GM15510 (cell line): ENCODE measurements around the gene NEAT1.

ENCODE experiments used
- POLR2A ChIP-seq: IDR thresholded peaks from 3 replicates; pipeline ENCODE4 v1.6.1; 2011; ENCODE audit warnings: borderline replicate concordance; ENCODE audit not compliant: insufficient read length; ENCODE audit errors: extremely low read depth

Gene NEAT1

DNA sequence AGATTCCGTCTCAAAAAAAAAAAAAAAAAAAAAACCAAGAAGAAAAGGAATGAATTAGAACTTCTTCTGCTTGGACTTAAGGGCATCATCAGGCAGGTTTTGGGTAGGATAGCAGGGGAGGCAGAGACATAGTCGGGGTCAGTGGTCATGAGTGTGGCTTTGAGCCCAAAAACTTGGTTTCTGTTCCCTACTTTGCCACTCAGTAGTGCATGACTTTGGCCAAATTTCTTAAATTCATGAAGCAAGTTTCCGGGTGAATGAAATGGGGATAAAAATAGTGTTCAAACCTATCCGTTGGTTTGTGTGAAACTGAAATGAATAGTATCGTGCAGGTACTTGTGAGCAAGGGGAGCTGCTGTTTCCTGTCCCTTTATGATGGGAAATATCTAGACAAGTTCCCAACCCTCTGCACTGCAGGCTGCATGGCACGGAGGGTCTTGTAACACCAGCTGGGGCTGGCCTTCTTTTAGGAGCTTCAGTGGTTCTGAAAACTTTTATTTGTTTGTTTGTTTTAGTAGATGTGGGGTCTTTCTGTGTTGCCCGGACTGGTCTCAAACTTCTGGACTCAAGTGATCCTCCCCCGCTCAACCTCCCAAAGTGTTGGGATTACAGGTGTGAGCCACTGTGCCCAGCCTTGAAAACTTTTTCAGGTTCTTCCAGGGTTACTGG lies 18.4 kb downstream of the NEAT1 start:
- peak; percentile 30 for TF ChIP-seq POLR2A

DNA sequence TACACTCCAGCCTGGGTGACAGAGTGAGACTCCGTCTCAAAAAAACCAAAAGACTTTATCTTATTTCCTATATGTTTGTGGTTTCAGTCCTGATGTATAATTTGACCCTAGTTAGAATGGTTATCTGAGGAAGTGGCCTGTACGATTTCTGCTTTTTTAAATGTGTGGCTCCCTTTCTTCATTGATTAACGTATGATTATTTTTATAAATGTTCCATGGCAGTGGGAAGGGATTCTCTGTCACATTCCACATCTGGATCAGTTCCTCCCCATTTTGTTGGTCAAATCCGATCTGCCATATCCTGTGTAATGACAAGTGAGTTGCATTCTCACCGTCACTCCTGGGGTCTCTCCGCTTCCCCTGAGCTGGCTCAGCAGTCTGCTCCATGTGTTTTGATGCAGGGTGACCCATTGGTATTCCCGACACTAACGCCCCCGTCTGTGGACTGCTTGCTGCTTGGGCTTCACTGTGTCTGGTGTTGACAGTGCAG lies 20.3 kb downstream of the NEAT1 start:
- peak; percentile 7 for TF ChIP-seq POLR2A

DNA sequence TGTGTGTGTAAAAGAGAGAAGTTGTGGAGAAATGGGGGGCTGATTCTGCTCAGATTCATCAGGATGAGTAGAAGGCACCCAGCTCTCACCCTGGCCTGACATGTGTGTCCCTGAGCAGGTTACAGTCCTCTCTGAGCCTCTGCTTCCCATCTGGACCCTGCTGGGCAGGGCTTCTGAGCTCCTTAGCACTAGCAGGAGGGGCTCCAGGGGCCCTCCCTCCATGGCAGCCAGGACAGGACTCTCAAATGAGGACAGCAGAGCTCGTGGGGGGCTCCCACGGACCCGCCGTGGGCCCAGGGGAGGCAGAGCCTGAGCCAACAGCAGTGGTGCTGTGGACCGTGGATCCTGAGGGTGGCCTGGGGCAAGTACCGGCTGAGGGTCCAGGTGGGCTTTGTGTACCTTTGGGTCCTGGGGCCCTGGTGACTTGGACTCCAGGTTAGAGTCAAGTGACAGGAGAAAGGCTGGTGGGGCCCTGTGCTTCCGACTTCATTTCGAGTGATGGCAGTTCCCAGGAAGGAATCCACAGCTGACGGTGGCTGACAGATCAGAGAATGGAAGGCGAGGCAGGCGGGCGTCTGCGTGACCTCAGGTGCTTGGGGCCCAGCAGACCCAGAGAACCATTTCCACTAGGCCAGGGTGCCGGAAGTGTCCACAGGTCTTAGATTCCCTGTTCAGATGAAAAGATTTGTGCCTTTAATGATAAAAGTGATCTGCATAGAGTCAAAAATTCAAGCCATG lies 21.9 kb downstream of the NEAT1 start:
- TF ChIP-seq POLR2A, result no peak

DNA sequence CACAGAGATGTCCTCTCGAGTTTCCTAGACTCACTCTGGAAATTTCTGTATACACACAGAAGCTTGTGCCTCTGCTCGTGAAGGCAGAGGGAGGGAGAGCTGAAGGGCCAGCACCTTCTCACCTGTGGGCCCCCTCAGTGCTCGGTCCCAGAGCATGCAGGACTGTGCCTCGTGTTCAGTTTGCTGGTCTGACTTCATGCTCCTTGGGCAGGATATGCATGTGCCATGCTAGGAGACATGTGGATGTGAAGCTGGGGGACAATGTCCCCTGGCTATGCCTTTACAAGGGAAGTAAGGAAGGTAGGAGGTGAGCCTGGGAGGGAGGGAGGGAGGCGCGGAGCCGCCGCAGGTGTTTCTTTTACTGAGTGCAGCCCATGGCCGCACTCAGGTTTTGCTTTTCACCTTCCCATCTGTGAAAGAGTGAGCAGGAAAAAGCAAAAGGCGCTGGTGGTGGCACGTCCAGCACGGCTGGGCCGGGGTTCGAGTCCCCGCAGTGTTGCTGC lies 22.6 kb downstream of the NEAT1 start:
- peak; percentile 5 for TF ChIP-seq POLR2A

DNA sequence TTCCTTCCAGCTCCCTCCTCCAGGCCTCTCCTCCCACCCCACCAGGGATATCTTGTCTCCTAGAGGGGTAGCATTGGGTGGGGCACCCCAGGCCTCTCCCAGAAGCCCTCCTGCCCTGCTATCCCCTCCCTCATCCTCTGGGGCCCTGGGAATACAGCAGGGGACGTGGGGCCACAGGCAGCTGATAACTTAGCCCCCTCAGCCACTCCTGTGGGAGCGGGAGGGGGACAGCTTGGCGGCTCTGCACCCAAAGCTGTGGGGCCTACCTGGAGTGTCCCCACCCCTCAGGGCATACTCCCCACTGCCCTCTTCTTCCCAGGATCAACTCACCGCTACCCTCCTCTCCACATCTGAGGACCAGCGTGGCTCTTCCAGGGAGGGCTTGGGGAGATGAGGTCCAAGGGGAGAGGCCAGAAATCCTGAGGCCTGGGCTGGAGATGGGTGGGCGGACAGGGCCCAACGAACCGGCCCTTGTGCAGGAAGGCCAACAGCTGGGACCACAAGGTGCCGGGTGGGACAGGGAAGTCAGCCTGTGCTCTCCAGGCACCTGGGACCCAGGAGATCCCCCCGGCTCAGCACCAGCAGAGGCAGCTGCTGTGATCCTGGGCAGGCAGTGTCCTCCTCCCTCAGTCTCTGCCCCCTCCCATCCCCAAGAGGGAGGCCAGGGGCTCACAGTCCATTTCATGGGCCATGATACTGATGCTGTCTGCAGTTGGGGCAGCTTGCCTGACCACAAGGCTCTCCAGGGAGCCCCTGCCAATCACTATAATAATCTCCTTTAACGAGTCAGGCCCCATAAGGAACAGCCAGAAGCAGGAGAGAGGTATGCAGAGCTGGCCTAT lies 23.2 kb downstream of the NEAT1 start:
- TF ChIP-seq POLR2A, result no peak

DNA sequence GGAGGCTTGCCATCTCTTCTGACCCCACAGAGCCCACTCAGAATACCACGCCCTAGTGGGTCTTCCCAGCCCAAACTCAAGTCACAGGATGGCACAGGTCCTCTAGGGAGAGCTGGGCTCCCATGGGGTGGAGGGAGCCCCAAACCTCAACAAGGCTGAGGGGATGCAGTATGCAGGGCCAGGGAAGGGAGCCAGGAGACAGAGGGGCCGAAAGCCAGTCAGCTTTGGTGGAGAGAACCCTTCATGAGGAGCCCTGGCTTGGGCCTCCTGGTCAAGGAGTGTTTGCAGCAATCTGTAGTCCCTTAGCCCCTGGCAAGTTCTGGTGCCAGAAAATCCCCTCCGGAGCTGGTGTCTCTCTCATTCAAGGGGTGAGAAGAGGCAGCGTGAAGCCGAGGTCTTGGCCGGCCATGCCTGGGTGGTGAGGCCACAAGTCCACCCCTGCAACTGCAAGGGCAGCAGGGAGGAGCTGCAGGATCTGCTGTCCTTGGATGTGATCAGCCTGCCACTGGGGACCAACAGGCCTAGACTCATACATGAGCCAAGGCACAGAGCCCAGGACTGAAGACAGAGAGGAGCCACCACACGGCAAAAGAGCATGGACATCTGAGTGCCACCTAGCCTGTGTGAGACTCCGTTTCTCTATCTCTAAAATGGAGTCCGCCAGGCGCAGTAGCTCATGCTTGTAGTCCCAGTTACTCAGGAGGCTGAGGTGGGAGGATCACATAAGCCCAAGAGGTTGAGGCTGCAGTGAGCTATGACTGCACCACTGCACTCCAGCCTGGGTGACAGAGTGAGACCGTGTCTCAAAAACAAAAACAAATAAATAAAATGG lies 24.1 kb downstream of the NEAT1 start:
- no peak for TF ChIP-seq POLR2A

DNA sequence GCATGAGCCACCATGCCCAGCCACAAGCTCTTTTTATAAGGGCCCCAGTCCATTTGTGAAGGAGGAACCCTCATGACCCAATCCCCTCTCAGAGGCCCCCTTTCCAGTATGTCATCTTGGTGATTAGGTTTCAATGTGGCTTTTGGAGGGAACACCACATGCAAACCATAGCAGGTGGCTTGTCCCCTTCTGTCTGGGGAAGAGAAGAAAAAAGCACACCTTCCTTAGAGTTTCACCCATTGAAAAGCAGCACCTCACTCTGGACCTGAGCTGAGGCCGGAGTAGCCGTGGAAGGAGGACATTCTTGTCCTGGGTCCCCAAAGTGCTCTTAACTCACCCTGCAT lies 25.4 kb downstream of the NEAT1 start:
- no peak for TF ChIP-seq POLR2A

DNA sequence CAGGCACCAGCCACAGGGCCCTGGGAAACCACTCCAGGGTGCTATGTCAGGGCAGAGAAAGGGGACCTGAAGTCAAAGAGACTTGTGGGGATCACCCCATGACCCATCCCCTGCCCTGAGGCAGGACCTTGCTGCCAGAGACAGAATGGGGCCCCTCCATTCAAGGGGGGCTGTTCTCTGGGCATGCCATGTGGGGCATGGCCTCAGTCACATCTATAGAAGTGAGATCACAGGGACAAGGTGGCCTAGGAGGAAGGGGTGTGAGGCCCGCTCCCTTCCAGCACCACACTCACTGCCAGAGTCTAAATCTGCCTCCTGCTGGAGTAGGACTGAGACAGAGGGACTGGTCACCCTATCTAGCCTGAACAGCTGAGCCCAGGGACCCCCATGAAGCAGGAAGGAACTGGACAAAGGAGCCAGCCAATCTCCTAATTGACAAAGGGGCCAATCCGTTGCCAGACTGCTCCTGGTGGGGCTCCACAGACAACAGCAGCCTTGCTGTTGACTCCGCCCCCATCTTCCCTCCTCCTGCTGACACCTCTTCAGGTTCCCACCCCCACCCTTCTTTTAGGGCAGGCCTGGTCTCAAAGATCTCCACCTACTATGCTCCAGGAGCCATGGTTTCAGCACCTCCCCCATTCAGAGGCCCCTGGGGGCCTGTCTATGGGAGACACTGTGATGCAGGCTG lies 26.0 kb downstream of the NEAT1 start:
- TF ChIP-seq POLR2A, result no peak

DNA sequence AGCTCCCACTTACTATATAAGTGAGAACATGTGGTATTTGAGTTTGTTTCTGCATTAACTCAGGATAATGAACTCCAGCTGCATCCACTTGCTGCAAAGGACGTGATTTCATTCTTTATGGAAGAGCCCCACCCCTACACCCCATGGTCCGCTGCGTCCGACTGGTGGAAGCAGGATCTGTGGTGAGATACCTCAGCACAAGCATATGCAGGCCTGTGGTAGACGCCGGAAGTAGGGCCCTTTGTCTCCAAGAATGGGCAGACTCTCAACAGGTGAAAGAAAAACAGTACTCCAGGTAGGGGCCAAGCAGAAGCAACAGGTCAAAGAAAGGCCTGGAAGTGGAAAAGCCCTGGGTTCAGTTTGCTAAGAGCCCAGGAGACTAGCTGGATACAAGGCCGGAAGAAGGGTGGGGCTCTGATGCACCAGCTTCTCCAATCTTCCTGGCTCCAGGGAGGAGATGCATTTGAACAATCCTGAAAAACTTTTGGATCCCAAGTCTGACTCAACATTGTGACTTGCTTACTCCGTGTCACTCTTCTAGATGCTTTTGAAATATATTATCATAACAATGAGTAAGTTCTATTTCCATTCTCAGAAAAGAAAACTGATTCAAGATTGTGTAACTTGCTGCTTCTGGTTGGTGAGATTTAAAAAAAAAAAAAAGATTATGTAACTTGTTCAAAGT lies 30.4 kb downstream of the NEAT1 start:
- TF ChIP-seq POLR2A, result no peak

DNA sequence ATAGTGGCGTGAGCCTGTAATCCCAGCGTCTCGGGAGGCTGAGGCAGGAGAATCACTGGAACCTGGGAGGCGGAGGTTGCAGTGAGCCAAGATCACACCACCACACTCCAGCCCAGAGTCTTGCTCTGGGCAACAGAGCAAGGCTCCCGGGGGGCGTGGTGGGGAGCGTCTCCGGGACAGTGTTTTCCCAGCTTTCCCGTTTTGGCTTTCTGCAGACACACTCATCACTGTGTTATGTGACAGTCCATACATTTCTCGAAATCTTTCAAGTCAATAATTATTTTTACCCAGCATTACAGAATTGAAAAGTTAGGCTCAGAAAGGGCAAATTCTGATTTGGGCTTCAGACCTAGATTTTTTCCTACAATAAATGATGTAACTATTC lies 31.7 kb downstream of the NEAT1 start:
- TF ChIP-seq POLR2A, result no peak

DNA sequence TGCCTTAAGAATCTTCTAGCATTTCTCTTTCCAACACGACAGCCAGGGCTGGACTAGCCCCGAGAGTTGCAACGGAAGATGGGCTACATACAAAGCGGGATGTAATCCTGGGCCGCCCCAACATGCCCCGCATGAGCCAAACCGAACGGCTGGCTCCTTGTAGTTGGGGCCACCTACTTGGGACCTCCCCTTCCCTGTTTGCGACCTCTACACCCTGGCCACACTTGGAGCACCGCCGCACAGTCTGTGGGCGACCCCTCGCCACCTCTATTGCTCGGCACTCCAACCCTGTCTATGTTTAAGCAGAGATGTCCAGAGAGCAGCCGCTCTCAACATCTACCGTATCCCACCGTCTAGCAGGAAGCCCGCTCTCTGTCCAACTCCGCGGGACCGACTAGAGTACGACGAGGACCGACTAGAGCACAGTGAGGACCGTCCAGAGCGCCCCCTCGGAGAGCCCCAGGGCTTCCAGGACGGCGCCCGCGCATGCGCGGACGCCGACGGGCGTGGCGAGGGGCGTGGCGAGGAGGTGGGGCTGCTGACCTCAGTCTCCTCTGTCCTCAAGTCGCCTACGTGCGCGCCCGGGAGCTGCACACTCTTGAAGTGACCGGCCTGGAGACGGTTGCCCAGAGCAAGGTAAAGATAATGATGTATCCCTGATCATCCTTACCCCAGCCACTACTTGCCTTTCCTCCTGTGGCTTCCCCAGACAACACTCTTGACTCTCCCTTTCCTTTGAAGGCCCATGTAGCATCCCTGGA lies 32.3 kb downstream of the NEAT1 start:
- TF ChIP-seq POLR2A, result peak; percentile 96

DNA sequence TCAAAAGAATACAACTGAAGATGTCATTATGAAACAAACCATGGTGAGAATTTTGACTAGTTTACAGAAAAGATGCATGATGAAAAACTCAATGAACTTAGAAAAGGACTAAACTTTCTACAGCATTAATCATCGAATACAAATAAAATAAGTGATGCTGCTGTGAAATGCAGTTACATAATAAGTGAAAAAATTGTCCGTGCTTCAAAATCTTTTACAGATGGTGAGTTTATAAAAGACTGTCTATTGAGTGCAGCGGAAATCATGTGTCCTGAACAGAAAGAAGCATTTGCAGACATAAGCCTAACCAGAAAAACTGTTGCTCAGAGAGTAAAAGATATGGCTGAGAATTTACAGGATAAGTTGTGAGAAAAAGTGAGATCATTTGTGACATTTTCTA lies 33.8 kb downstream of the NEAT1 start:
- no peak for TF ChIP-seq POLR2A

DNA sequence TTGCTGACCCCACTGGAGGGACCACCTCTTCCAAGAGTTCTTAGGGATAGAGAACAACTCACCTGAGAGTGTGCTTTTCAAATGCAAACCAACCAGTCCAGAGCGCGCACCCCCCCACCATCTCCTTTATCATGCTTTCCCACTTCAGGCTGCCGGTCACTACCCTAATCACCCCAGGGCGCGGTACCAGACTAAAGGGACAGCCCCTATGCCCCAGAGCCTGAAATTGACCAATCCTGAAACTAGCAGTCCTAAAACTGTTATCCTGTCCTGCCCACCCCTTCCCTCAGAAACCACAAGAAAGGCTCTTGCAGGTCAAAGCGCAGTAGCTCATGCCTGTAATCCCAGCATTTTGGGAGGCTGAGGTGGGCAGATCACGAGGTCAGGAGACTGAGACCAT lies 37.0 kb downstream of the NEAT1 start:
- TF ChIP-seq POLR2A, result no peak

DNA sequence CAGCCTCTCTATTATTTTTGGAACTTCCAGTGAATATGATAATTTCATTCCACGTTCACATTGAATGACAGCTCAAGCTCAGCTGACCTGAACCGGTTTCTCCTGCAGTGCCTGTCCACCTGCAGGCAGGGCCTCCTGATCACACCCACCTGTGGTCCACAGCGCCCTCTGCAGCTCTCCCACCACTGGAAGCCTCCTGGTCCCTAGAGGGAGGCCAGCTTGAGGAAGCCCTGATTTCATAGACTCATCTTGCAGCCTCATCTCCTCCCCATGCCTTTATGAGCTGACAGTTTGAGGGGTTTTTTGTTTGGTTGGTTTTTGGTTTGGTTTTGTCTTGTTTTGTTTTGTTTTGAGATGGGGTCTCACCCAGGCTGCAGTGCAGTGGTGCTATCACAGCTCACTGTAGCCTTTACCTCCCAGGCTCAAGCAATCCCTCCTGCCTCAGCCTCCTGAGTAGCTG lies 46.3 kb downstream of the NEAT1 start:
- no peak for TF ChIP-seq POLR2A
